Left ventricle myocardium inferior (tissue), 1 donor: Measurements from ENCODE around the gene DUOX1. TPM values are rescaled to one million over a fixed set of nuclear protein-coding genes. Genes with fewer than 3 reads are reported as not detected.
"Not testable (repeated sequence)": the region's sequence is repeated elsewhere in the genome, so short reads cannot be mapped to it uniquely, and the experiment has no call there.

Source experiments
- DNase-seq: peaks from one replicate; pipeline ENCODE4 v3.0.0-alpha.2; 2020
- H3K27ac ChIP-seq: fragments of 200-600 bp; replicated peaks from 2 replicates; pipeline ENCODE4 v1.8.0; 2021
- H3K27me3 ChIP-seq: fragments of 200-600 bp; 2 replicates; pipeline ENCODE4 v1.8.0; 2021; ENCODE audit warnings: low read depth
- H3K36me3 ChIP-seq: fragments of 200-600 bp; 2 replicates; pipeline ENCODE4 v1.8.0; 2021
- H3K4me1 ChIP-seq: fragments of 200-600 bp; 2 replicates; pipeline ENCODE4 v1.8.0; 2021
- H3K4me3 ChIP-seq: fragments of 200-600 bp; 2 replicates; pipeline ENCODE4 v1.8.0; 2021; ENCODE audit warnings: mild to moderate bottlenecking, moderate library complexity
- H3K9me3 ChIP-seq: fragments of 200-600 bp; replicated peaks from 2 replicates; pipeline ENCODE4 v1.8.0; 2021
- intact Hi-C: fragments of 100-400 bp; cut with micrococcal nuclease; formaldehyde crosslinking; loops from one replicate; pipeline ENCODE4 v1.11.0; 2022
- total RNA-seq: library from RNA; stranded (reverse); fragmentation: NEBNext Ultra II Directional; extraction: Animal tissue kit (Norgen Biotek cat#: 25700); gene quantifications from one replicate; pipeline ENCODE4 v1.2.1, GENCODE V29; 2021
- TF ChIP-seq, protein P1 (sequence below): fragments of 200-600 bp; IDR thresholded peaks from 2 replicates; pipeline ENCODE4 v1.8.0; 2021; ENCODE audit warnings: antibody characterized with exemption, mild to moderate bottlenecking, borderline replicate concordance
- donor health status: DM: no; HTN: yes; CAD: no; lungs with severe emphysema.

Gene DUOX1
- total RNA-seq, 1 donor from 2014 or later = 0.80 TPM

- Histone ChIP-seq H3K4me1 (peaks cover 18% of the 10 kb centered on the region), H3K36me3 (no peaks in the 10 kb centered on the region), H3K9me3 (no peaks in the 10 kb centered on the region), H3K4me3 (no peak overlapping the region), H3K27me3 (peaks cover 72% of the 10 kb centered on the region), H3K27ac (no peak overlapping the region)
- no peak for DNase-seq
- intact Hi-C loops = no loop called here
- TF ChIP-seq, protein P1, sequence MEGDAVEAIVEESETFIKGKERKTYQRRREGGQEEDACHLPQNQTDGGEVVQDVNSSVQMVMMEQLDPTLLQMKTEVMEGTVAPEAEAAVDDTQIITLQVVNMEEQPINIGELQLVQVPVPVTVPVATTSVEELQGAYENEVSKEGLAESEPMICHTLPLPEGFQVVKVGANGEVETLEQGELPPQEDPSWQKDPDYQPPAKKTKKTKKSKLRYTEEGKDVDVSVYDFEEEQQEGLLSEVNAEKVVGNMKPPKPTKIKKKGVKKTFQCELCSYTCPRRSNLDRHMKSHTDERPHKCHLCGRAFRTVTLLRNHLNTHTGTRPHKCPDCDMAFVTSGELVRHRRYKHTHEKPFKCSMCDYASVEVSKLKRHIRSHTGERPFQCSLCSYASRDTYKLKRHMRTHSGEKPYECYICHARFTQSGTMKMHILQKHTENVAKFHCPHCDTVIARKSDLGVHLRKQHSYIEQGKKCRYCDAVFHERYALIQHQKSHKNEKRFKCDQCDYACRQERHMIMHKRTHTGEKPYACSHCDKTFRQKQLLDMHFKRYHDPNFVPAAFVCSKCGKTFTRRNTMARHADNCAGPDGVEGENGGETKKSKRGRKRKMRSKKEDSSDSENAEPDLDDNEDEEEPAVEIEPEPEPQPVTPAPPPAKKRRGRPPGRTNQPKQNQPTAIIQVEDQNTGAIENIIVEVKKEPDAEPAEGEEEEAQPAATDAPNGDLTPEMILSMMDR = no peak
Measured at GRCh38 chr15:45134046-45134445, 4.3 kb downstream of the DUOX1 start.

GRCh38 chr15:45134682-45135604, 5.1 kb downstream of the DUOX1 start:
- H3K27me3 ChIP-seq = peaks cover 63% of the 10 kb centered on the region
- intact Hi-C loops = no loop called here
- H3K36me3 ChIP-seq = no peaks in the 10 kb centered on the region

GRCh38 chr15:45135705-45136377, 6.0 kb downstream of the DUOX1 start:
- DNase-seq, H3K27ac ChIP-seq, intact Hi-C loops, H3K36me3 ChIP-seq, H3K9me3 ChIP-seq, H3K4me1 ChIP-seq: not testable (repeated sequence)
- H3K4me3 ChIP-seq = peak overlapping the region; percentile 51
- H3K27me3 ChIP-seq = peaks cover 58% of the 10 kb centered on the region

More at GRCh38 chr15:45134682-45135604, 5.1 kb downstream of the DUOX1 start:
- Histone ChIP-seq H3K27ac (no peak overlapping the region), H3K4me1 (peaks cover 9% of the 10 kb centered on the region), H3K9me3 (no peaks in the 10 kb centered on the region), H3K4me3 (peak overlapping the region; percentile 51)
- TF ChIP-seq, protein P1 = peak; percentile 21
- no peak for DNase-seq

DNA sequence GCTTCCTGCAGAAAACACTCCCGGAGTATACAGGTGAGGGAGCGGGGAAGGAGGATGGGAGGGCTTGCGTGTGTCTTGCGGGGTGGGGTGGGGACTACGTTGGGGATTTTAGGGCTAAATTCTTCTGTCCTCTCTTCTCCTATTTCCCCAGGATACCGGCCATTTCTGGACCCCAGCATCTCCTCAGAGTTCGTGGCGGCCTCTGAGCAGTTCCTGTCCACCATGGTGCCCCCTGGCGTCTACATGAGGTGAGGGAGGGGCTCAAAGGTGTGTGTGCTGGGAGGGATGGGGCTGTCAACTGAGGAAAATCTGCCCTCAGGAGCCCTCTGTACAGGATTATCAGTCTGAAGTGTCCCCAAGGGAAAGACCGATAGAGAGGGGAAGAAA, 6.6 kb downstream of the DUOX1 start:
- intact Hi-C loops = no loop called here
- Histone ChIP-seq H3K36me3 (no peaks in the 10 kb centered on the region), H3K9me3 (no peaks in the 10 kb centered on the region), H3K4me1 (peaks cover 7% of the 10 kb centered on the region), H3K4me3 (no peak overlapping the region), H3K27ac (no peak overlapping the region), H3K27me3 (peaks cover 56% of the 10 kb centered on the region)
- TF ChIP-seq, protein P1 = peak; percentile 14
- DNase-seq = no peak

DNA sequence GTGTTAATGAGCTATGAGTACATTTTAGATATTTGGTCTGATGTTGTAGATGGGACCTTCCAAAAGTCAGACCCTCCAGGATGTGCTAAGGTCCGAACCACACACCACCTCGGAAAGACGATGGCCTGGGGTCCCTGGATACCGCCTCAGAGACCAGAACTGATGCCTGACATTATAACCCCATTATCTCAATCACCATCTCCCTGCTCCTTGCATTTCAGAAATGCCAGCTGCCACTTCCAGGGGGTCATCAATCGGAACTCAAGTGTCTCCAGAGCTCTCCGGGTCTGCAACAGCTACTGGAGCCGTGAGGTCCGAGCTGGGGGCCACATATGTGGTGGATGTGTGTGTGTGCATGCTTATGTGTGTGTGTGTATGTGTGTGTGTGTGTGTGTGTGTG, 7.9 kb downstream of the DUOX1 start:
- TF ChIP-seq, protein P1 = no peak
- H3K36me3 ChIP-seq = no peaks in the 10 kb centered on the region
- H3K27me3 ChIP-seq = peaks cover 49% of the 10 kb centered on the region
- no peaks in the 10 kb centered on the region for H3K9me3 ChIP-seq
- intact Hi-C loops = no loop called here
- DNase-seq = no peak
- no peak overlapping the region for H3K27ac ChIP-seq
- peaks cover 7% of the 10 kb centered on the region for H3K4me1 ChIP-seq
- H3K4me3 ChIP-seq = no peak overlapping the region
